Mucosa of descending colon (tissue), 3 donors: ENCODE measurements around the gene FLVCR1. TPM values are rescaled to one million over a fixed set of nuclear protein-coding genes. Genes with fewer than 3 reads are reported as not detected.
A peak's percentile ranks its signal among the peaks of the same experiment; 100 is the strongest.

Experiments
- ATAC-seq: fragments of 200-7000 bp; cut with Tn5 transposase; one replicate; pipeline ENCODE4 v1.9.1; 2020; ENCODE audit warnings: mild to moderate bottlenecking, moderate library complexity
- DNase-seq, 3 donors: peaks; one replicate each; pipeline ENCODE4 v3.0.0-alpha.2; 2020
- H3K36me3 ChIP-seq: fragments of 200-600 bp; one replicate; pipeline ENCODE4 v1.8.0; 2021; ENCODE audit warnings: low read depth, mild to moderate bottlenecking
- H3K4me1 ChIP-seq: fragments of 200-600 bp; one replicate; pipeline ENCODE4 v1.8.0; 2021; ENCODE audit warnings: low read depth, mild to moderate bottlenecking
- H3K4me3 ChIP-seq: fragments of 200-600 bp; one replicate; pipeline ENCODE4 v1.8.0; 2021; ENCODE audit warnings: mild to moderate bottlenecking
- H3K9me3 ChIP-seq: fragments of 200-600 bp; one replicate; pipeline ENCODE4 v1.8.0; 2021; ENCODE audit warnings: mild to moderate bottlenecking
- CTCF ChIP-seq: fragments of 200-600 bp; IDR thresholded peaks from one replicate; pipeline ENCODE4 v1.8.0; 2022; ENCODE audit warnings: antibody characterized with exemption, mild to moderate bottlenecking
- intact Hi-C, 2 donors: fragments of 100-400 bp; cut with DNase I in 1 of 2; cut with micrococcal nuclease in 1 of 2; formaldehyde crosslinking; loops; one replicate each; pipeline versions ENCODE4 v1.11.0 to v1.11.1; 2022; cut with DNase I, micrococcal nuclease
- total RNA-seq, 3 donors: library from RNA; stranded (reverse); fragmentation: NEBNext Ultra II Directional in 2 of 3; extraction: Animal tissue kit (Norgen Biotek cat#: 25700) in 2 of 3; gene quantifications; one replicate each; pipeline versions ENCODE4 v1.2.1 to v1.2.4, GENCODE V29; 2021 to 2023
- donor health status: DM: no; HTN: no; CAD: no; lungs with moderate emphysema.
- donor health status: DM: no; HTN: no; CAD: no.
- donor health status: DM: no; HTN: yes; CAD: no.

Gene FLVCR1
- total RNA-seq, 3 donors from 2014 or later: 9.7 to 12.1 (median 10.1) TPM

GRCh38 chr1:212822956-212823355, 35.1 kb upstream of the FLVCR1 start:
- intact Hi-C loops: no loop called here
- H3K4me1 ChIP-seq: peaks cover 6% of the 10 kb centered on the region
- ATAC-seq: no peak
- peaks cover 20% of the 10 kb centered on the region for H3K9me3 ChIP-seq
- no peak overlapping the region for H3K4me3 ChIP-seq
- TF ChIP-seq CTCF: no peak
- no peaks in the 10 kb centered on the region for H3K36me3 ChIP-seq
- no peak for DNase-seq

GRCh38 chr1:212824201-212824600, 33.9 kb upstream of the FLVCR1 start:
- peaks cover 20% of the 10 kb centered on the region for H3K9me3 ChIP-seq
- no peak for TF ChIP-seq CTCF
- no peak for ATAC-seq

GRCh38 chr1:212825798-212826452, 32.1 kb upstream of the FLVCR1 start:
- Histone ChIP-seq H3K4me3 (no peak overlapping the region), H3K9me3 (peaks cover 20% of the 10 kb centered on the region), H3K36me3 (no peaks in the 10 kb centered on the region), H3K4me1 (peaks cover 14% of the 10 kb centered on the region)
- no peak for TF ChIP-seq CTCF
- intact Hi-C loops: no loop called here
- ATAC-seq: no peak
- no peak for DNase-seq

More at GRCh38 chr1:212824201-212824600, 33.9 kb upstream of the FLVCR1 start:
- no peaks in the 10 kb centered on the region for H3K36me3 ChIP-seq
- no peak overlapping the region for H3K4me3 ChIP-seq
- DNase-seq: no peak
- peaks cover 14% of the 10 kb centered on the region for H3K4me1 ChIP-seq
- intact Hi-C loops: no loop called here

- DNase-seq (peak in 1 of 3 donors; percentile 14), ATAC-seq (peak; percentile 45)
- peaks cover 20% of the 10 kb centered on the region for H3K9me3 ChIP-seq
- no peaks in the 10 kb centered on the region for H3K36me3 ChIP-seq
- H3K4me1 ChIP-seq: peaks cover 14% of the 10 kb centered on the region
- no peak for TF ChIP-seq CTCF
- no peak overlapping the region for H3K4me3 ChIP-seq
- intact Hi-C loops: no loop called here
Observed at GRCh38 chr1:212827171-212827776, 30.8 kb upstream of the FLVCR1 start.

- ATAC-seq (peak; percentile 93), DNase-seq (peak in 2 of 3 donors; percentile 36 to 50)
- peaks cover 20% of the 10 kb centered on the region for H3K9me3 ChIP-seq
- intact Hi-C loops: no loop called here
- no peaks in the 10 kb centered on the region for H3K36me3 ChIP-seq
- peaks cover 17% of the 10 kb centered on the region for H3K4me1 ChIP-seq
- no peak for TF ChIP-seq CTCF
- H3K4me3 ChIP-seq: no peak overlapping the region
Observed at GRCh38 chr1:212827831-212828278, 30.2 kb upstream of the FLVCR1 start.
